GM19397 (cell line): ENCODE measurements around the gene MXRA8.
"Not testable (repeated sequence)": the region's sequence is repeated elsewhere in the genome, so short reads cannot be mapped to it uniquely, and the experiment has no call there.

ENCODE experiments used
- ATAC-seq: cut with Tn5 transposase; IDR thresholded peaks from one replicate; pipeline ENCODE4 v1.9.1; 2021; ENCODE audit warnings: mild to moderate bottlenecking, moderate library complexity; ENCODE audit not compliant: unreplicated experiment

The MXRA8 gene

GRCh38 chr1:1370771-1371300 is 12.5 kb upstream of the MXRA8 start:
- ATAC-seq: no peak

- not testable (repeated sequence) for ATAC-seq
Measured at GRCh38 chr1:1370094-1370493, 11.7 kb upstream of the MXRA8 start.

- no peak for ATAC-seq
Measured at GRCh38 chr1:1367315-1367714, 9.0 kb upstream of the MXRA8 start.

DNA sequence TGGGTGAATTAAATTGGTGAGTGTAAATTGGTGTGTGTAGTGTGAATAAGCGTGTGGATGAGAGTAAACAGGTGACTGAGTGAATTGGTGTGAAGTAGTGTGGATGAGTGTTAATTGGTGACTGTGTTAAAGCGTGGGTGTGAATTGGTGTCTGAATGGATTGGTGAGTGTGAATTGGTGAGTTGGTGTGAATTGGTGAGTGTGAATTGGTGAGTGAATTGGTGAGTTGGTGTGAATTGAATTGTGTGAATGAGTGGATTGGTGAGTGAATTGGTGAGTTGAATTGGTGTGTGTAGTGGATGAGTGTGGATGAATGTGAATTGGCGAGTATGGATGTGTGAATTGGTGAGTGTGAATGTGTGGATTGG is 8.3 kb upstream of the MXRA8 start:
- no peak for ATAC-seq

GRCh38 chr1:1365875-1366698 is 7.7 kb upstream of the MXRA8 start:
- no peak for ATAC-seq

- ATAC-seq: no peak
Measured at GRCh38 chr1:1364266-1364665, 5.9 kb upstream of the MXRA8 start.

DNA sequence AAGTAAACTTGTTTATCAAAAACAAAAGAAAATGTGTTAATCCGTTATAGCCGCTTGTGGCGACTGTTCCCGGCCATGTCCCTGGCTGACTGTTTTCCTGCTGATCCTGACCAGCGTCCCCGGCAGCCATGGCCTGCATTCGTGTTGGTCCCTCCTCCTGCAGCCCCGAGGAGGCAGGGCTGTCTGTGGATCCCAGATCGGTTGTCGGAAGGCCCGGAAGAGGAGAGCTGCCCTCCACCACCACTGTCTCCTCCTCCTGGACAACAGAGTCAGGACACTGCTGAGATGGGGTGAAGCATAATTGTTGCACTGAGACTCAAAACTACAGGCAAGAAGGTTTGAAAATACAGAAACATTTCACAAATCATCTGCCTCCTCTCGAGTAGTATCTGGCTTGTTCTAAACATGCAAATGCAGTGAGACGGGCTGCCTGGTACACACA is 3.6 kb upstream of the MXRA8 start:
- no peak for ATAC-seq

- ATAC-seq: no peak
Measured at GRCh38 chr1:1361233-1361981, 3.1 kb upstream of the MXRA8 start.

DNA sequence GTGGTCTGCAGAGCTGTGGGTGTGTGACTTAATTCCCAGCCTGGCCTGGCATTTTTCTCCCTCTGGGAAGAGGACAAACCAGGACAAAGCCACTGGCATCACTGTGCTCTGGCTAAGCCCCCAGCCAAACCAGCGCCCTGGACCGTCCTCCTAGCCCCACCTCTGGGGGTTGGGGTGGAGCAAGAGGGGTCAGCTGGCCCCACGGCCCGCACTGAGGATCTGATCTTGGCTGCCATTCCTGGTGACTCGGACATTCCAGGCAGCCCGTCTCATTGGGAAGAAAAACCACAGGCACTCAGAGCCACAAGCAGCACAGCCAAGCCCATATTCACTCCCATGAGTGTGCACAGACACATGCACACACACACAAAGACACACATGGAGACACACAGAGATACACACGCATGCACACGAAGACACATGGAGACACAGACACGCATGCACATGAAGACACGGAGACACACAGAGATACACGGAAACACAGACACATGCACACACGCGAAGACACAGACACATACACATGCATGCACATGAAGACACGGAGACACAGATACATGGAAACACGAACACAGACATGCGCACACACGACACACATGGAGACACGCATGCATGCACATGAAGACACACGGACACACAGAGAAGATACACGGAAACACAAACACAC is 2.3 kb upstream of the MXRA8 start:
- no peak for ATAC-seq

- no peak for ATAC-seq
Measured at GRCh38 chr1:1359664-1360468, 1.5 kb upstream of the MXRA8 start.

GRCh38 chr1:1359308-1359663 is 931 bp upstream of the MXRA8 start:
- no peak for ATAC-seq

DNA sequence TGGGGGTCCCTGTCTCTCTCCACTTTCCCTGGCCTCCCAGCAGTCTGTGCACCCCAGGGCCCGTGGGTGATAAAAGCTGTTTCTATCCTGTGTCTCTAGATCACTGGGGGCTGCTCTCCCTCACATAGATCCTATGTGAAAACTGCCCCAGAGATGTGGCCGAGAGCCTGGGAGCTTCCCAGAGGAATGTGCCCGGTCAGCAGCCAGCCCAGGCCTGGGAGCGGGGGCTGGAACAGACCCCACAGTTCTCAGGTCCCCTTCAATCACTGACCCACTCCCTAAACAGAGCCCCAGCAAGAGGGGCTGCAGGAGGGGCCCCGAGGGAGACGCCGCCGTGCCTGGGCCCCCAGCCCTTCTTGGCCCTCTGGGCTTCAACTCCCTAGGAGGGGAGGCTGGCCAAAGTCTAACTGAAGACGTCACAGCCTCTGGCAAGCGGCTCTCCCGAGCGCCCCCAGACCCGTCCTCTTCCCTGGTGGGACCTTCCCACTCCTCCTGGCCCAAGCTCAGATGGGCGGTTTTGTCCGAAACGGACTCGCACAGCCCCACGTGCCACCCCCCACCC is 403 bp downstream of the MXRA8 start:
- ATAC-seq: no peak

GRCh38 chr1:1356796-1357401 is 1.5 kb downstream of the MXRA8 start:
- no peak for ATAC-seq

- no peak for ATAC-seq
Measured at GRCh38 chr1:1356166-1356795, 2.1 kb downstream of the MXRA8 start.

DNA sequence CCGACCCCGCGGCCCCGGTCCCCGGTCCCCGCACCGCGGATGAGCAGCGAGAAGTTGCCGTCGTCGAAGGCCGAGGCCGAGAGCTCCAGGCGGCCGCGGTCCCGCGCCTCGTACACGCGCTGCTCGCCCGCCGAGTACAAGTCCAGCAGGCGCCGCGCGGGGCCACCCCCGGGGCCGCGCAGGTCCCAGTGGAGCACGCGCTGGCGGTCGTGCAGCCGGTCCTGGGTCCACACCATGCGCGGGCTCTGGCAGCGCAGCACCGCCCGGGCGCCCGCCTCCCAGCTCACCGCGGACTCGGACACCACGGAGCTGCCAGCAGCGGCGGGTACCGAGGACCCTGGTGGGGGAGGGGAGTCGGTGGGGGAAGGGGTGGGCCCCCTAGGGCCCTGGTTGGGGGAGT is 2.9 kb downstream of the MXRA8 start:
- ATAC-seq: no peak

DNA sequence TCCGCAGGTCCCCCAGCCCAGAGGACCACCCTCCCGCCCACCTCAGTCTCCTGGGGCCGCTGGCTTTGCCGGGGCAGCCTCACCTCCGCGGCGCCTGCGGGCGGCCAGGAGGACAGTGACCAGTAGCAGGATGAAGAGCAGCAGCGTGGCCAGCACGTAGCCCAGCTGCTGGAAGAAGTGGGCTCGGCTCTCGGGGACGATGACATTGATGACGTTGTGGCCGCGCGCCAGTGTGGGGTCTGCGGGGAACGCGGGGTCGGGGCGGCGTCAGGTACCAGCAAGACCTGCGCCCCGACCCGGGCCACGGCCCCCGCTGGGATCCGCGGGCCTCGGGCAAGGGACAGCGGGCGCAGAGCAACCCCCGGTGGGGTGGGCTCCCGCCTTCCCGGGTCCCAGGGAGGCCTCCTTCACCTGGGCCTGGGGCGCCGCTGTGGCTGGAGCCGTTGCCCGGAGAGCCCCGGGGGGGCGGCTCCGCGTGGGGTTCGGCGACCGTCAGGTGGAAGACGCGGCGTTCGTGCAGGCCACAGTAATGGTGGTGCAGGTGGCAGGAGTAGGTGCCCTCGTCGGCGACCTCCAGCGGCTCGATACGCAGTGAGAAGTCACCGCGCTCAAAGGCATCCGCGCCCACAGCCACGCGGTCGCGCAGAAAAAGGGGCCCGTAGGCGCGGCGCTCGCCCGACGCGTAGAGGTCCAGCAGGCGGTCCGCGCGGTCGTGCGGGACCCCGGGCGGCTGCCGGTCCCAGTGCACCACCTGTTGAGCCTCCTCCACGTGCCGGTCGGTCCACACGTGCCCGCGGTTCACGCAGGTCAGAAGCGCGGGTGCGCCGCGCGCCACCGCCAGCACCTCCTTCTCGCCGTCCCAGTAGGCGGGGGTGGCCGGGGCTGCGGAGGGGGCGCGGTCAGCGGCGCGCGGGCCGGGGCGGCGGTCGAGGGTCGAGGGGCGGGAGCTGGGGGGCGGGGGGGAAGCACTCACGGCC is 3.8 kb downstream of the MXRA8 start:
- no peak for ATAC-seq

GRCh38 chr1:1353389-1354151 is 4.8 kb downstream of the MXRA8 start:
- no peak for ATAC-seq
